Gastroesophageal sphincter (tissue), 3 donors: ENCODE data around the gene BMPR1A.

Experiments used
- EP300 ChIP-seq: sonication (generic); formaldehyde crosslinking; IDR thresholded peaks from one replicate; pipeline ENCODE4 v1.6.1; 2017; ENCODE audit warnings: antibody characterized with exemption, mild to moderate bottlenecking
- POLR2A ChIP-seq, 2 donors: fragments of 450-650 bp; IDR thresholded peaks; one replicate each; pipeline ENCODE4 v1.6.1; 2017; ENCODE audit warnings: antibody characterized with exemption in 2 of 2, mild to moderate bottlenecking in 2 of 2, moderate library complexity in 1 of 2
- TF ChIP-seq, protein P1 (sequence below), 4 experiments: fragments of 200-600 bp in 2 of 4; fragments of 450-650 bp in 2 of 4; sonication (generic) in 1 of 4; IDR thresholded peaks; one replicate each; pipeline ENCODE4 v1.5.1; 2017 to 2019; ENCODE audit warnings: antibody characterized with exemption in 4 of 4, mild to moderate bottlenecking in 2 of 4, moderate library complexity in 2 of 4

DNA sequence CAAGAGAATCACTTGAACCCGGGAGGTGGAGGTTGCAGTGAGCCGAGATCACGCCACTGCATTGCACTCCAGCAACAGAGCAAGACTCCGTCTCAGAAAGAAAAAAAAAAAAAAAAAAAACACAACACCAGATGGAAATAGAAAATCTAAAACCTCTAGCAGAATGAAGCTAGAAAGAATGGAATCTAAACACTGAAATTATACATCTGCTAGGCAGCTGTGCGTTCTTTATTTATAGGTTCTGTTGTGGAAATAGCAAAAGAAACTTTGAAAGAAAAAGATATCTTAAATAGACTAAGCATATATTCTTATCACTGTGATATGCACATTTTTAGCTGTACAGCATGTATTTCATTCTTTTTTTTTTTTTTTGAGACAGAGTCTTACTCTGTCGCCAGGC is 17.1 kb downstream of the BMPR1A start:
- TF ChIP-seq, protein P1, sequence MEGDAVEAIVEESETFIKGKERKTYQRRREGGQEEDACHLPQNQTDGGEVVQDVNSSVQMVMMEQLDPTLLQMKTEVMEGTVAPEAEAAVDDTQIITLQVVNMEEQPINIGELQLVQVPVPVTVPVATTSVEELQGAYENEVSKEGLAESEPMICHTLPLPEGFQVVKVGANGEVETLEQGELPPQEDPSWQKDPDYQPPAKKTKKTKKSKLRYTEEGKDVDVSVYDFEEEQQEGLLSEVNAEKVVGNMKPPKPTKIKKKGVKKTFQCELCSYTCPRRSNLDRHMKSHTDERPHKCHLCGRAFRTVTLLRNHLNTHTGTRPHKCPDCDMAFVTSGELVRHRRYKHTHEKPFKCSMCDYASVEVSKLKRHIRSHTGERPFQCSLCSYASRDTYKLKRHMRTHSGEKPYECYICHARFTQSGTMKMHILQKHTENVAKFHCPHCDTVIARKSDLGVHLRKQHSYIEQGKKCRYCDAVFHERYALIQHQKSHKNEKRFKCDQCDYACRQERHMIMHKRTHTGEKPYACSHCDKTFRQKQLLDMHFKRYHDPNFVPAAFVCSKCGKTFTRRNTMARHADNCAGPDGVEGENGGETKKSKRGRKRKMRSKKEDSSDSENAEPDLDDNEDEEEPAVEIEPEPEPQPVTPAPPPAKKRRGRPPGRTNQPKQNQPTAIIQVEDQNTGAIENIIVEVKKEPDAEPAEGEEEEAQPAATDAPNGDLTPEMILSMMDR (IDR thresholded peaks at IDR 0.05), result no peak
- TF ChIP-seq EP300, result no peak
- TF ChIP-seq POLR2A (IDR thresholded peaks at IDR 0.05), result no peak
